Upper lobe of left lung (tissue), 4 donors: ENCODE results near the gene PSMG3.

Experiments
- POLR2A ChIP-seq, 4 donors: fragments of 450-650 bp; IDR thresholded peaks; one replicate each; pipeline ENCODE4 v1.5.1; 2016 to 2017; ENCODE audit warnings: antibody characterized with exemption in 4 of 4, mild to moderate bottlenecking in 2 of 4
- POLR2AphosphoS5 ChIP-seq, 2 donors: sonication (generic); formaldehyde crosslinking; IDR thresholded peaks; one replicate each; pipeline ENCODE4 v1.5.1; 2017; ENCODE audit warnings: antibody characterized with exemption in 2 of 2

DNA sequence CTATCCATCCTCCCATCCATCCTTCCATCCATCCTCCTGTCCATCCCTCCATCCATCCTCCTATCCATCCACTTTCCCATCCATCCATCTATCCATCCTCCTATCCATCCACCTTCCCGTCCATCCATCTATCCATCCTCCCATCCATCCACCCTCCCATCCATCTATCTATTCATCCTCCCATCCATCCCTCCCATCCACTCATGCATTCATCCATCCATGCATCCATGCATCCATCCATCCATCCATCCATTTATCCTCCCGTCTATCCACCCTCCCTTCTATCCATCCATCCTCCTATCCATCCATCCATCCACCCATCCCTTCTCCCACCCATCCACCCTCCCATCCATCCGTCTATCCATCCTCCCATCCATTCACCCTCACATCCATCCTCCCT is 25.2 kb upstream of the PSMG3 start:
- TF ChIP-seq POLR2A (IDR thresholded peaks at IDR 0.05), result no peak
- TF ChIP-seq POLR2AphosphoS5 (IDR thresholded peaks at IDR 0.05), result no peak
